ENCODE data around the gene OSCAR.
"Not testable (repeated sequence)": the region's sequence is repeated elsewhere in the genome, so short reads cannot be mapped to it uniquely, and the experiment has no call there.

The OSCAR gene

DNA sequence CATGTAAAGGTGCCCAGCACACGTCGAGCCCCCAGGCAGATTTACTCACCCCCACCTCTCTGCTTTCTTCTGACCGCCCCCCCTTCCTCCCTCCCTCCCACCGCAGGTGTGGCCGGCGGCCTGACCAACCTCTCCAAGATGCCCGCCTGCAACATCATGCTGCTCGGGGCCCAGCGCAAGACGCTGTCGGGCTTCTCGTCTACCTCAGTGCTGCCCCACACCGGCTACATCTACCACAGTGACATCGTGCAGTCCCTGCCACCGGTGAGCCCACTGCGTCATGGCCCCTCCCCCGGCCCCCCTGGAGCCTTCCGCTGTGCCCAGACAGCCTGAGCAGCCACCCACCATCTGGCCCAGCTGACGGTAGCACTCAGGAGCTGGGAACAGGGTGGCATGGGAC is 23.8 kb upstream of the OSCAR start:
- DNase-seq, result no peak

DNA sequence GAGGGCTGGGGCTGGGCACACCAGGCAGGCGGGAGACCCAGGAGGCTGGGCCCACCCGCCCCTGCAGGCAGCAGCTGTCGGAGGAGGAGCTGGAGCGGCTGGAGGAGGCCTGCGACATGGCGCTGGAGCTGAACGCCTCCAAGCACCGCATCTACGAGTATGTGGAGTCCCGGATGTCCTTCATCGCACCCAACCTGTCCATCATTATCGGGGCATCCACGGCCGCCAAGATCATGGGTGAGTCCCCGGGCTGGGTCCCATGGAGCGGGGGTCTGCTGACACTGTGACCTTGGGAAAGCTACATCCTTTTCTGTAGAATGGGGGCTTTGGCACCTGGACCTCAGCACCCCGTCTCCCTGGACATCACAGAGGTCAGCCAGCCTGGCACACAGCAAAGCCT is 23.1 kb upstream of the OSCAR start:
- DNase-seq, result no peak

DNA sequence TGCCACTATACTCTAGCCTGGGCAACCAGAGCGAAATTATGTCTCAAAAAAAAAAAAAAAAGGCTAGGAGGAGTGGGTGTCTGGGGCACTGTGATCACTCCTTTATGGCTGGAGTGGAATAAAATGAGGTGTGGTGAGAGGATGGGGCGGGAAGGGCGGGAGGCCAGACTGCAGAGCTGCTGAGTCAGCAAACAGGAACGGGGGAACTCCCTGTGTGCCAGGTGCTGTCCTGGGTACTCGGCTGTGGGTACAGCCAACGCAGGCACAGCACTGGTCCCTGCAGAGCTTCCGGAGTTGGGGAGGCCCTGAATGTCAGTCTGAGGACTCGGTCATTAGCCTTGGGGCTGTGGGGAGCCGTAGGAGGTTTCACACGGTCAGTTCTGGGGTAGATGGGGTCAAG is 20.7 kb upstream of the OSCAR start:
- DNase-seq, result no peak

GRCh38 chr19:54115109-54116063 is 14.8 kb upstream of the OSCAR start, which contains the start of the genes PRPF31 and TFPT:
Gene PRPF31 (plus strand): TSS chr19:54115754. CDS start chr19:54118279, 2,525 bp downstream.
Gene TFPT (minus strand): TSS chr19:54115657. CDS start chr19:54115269, 388 bp downstream.
- DNase-seq, result peak; percentile 97

- DNase-seq, result peak; percentile 77
Observed at GRCh38 chr19:54114340-54115108, 13.9 kb upstream of the OSCAR start.

DNA sequence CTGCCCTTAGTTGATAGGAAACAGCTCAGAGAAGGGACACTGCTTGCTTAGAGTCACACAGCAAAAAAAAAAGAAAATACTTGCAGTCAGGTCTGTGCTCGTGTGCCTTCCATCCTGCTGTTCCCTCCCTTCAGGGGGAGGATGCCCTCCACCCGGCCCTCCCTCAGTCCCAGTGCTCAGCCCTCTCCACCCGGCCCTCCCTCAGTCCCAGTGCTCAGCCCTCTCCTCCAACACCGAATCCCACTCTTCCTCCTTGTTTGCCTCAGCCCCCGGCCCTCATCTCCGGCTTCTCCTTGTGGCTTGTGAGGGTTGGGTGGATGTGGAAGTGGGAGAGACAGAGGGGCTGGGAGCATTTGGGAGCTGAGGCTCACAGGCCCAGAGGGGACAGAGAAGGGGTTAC is 9.0 kb upstream of the OSCAR start:
- DNase-seq, result no peak

GRCh38 chr19:54108496-54108895 is 7.9 kb upstream of the OSCAR start:
- DNase-seq, result no peak

DNA sequence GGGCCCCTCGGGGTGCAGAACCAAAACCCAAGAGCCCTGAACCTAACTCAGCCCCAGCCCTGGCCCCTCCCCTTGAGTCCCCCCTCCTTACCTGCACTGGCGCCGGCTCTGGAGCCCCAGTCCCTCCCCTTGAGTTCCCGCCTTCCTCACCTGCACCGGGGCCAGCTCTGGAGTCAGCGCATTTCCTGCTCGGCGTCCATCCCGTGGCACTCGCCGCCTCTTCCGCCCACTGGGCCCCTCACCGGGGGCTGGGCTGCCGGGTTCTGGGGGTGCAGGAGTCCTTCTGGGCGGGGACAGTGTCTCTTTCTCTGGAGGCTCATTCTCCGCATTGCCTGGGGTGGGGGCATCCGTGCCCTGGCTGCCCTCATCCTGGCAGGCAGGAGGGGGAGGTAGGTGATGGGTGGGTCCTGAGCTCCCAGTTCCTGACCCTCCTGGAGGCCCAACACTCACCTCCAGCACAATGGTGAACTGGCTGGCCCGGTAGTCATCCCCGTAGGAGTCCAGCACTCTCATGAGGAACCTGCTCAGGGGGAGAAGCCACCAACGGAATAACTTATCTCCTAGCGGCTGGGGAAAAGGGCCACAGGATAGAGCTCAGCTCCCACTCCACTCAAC is 7.4 kb upstream of the OSCAR start:
- DNase-seq, result no peak

DNA sequence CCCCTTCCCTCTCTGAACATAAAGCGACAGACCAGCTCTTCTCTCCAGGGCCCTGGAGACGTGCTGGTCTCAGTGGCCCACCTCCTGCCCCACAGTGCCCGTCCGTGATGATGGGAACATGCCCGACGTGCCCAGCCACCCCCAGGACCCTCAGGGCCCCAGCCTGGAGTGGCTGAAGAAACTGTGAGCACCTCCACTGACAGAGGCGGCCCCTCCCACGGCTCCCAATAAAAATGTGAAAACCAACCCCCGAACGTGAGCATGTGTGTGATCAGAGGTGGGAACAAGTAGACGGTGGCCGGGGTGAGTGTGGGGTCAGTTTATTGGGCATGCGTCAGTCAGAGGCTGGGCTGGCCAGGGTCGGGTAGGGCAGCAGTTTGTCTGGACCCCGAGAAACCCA is 6.1 kb upstream of the OSCAR start:
- no peak for DNase-seq

DNA sequence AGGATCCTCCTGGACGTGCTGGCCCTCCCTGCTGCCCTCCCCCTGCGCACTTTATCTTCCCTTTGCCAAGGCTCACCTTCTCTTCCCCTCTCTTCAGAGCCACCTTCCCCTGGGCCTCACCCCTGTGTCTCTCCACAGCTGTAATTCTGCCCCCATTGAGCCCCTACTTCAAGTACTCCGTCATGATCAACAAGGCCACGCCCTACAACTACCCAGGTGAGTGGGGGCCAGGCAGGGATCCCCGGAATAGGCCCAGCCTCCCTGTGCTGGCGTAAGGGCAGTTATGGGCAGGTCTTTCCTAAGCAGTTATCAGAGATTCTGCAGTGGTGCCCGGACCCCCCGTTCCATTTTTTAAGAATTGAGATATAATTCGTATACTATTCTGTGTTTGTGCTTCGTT is 5.2 kb upstream of the OSCAR start:
- no peak for DNase-seq

- no peak for DNase-seq
Observed at GRCh38 chr19:54104998-54105715, 4.6 kb upstream of the OSCAR start.

DNA sequence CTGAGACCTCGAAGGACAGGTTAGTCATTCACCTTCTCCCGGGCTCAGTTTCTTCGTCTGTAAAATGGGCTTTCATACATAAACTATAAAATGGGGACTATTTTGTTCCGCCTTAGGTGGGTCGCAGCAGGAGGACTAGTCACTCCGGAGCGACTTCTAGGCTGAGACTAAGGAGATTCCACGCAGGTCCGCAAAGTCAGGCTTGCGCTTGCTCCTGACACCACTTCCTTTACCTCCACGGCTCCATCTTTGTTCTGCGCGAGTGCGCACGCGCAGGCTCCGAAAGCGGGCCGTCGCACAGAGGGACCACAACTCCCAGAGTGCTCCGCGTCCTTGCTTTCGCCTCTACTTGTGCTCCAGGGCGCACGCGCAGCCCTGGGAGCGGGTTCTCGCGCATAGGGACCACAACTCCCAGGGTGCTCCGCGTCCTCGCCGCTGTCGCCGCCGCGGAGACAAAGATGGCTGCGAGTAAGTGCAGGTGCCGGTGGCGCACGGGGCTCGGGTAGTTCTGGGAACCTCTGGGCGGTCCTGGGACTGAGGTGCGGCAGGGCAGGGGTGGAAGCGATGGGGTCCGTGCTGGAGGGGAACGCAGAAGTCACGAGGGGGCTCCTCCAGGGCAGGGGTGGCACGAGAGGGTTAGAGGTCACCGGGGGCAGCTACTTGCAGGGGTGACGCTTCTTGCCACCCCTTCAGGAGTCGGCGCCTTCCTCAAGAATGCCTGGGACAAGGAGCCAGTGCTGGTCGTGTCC is 2.0 kb upstream of the OSCAR start, which contains the start of gene NDUFA3:
TSS of gene NDUFA3 (plus strand) at position 435 of the 749 bp plus-strand sequence. CDS start at position 459, 24 bp downstream.
- peak; percentile 98 for DNase-seq

- DNase-seq, result not testable (repeated sequence)
Observed at GRCh38 chr19:54099903-54100255, 724 bp downstream of the OSCAR start.

DNA sequence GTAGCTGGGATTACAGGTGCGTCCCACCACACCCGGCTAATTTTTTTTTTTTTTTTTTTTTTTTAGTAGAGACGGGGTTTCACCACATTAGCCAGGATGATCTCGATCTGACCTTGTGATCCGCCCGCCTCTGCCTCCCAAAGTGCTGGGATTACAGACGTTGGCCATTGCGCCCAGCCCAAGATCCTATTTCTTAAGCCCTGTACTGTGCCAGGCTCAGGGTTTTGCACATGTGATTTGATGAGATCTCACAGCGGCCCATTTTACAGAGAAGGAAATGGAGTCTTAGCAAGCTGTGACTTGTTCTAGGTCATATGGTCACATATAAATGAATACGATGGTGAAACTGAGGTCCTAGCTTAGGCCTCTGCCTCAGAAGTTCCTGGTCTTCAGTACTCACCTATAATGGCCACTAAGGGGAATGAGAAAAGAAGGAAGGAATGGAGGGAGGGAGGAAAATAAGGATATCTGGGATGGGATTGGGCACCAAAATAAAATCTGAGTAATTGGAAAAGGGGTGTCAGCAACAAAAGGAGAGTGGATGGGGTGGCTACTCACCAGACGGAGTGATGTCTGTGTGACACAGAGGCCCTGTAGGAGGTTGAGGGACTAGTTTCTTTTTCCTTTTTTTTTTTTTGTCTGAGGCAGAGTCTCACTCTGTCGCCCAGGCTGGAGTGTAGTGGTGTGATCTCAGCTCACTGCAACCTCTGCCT is 1.3 kb downstream of the OSCAR start:
- no peak for DNase-seq

DNA sequence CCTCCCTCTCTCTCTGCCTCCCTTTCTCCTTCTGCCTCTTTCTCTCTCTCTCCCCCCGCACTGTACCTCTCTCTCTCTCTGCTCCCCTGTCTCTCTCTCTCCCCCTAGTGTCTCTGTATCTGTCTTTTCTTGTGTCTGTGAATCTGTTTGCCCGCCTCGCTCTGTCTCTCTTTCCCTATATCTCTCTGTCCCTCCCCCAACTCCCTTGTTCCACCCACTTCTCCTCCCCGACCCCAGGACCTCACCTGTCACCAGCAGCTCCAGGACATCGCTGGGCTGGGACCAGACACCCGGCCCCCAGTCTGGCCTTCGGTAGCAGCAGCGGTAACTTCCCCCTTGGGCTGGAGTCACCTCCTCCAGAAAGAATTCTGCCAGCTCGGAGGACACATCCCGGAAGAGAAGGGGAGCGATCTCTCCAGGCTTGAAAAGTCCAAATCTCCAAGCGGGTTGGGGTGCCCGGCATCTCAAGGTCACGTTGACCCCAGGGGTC is 3.9 kb downstream of the OSCAR start:
- DNase-seq, result no peak

DNA sequence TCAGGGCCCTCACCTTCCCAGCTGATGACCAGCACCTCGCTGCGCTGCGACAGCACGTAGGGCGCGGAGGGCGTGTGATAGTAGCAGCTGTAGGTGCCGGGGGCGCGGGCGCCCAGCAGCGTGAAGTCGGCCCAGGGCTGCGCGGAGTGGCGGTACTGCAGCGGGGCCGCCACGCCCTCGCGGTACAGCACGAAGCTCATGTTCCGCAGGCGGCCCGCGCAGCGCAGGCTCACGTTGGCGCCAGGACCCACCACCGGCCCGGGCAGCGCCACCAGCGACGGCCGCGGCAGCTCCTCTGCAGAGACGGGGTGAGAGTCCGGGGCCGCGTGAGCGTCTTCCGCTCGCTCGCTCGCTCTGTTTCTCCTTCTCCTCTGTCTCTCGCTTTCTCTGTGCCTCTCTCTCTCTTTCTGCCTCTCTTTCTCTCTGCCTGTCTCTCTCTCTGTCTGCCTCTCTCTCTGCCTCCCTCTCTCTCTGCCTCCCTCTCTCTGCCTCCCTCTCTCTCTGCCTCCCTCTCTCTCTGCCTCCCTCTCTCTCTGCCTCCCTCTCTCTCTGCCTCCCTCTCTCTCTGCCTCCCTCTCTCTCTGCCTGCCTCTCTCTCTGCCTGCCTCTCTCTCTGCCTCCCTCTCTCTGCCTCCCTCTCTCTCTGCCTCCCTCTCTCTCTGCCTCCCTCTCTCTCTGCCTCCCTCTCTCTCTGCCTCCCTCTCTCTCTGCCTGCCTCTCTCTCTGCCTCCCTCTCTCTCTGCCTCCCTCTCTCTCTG is 4.6 kb downstream of the OSCAR start:
- DNase-seq, result peak; percentile 71

GRCh38 chr19:54095136-54095858 is 5.3 kb downstream of the OSCAR start:
- no peak for DNase-seq

GRCh38 chr19:54094426-54095000 is 6.1 kb downstream of the OSCAR start:
- DNase-seq, result no peak

DNA sequence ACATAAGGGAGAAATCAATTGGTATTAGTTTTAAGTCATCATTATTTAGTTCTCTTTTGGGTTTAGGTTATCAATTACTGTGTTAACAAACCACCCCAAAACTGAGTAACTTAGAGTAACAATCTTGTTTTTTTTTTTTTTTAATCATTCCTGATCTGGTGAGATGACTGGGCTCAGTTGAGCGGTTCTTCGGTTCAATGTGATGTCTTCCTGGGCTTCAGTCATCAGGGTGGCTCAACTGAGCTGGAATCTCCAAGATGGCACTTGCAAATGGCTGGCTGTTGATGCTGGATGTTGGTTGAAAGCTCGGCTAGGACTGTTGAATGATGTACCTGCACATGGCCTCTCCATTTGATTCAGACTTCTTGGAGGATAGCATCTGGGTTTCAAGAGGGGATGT is 16.2 kb downstream of the OSCAR start:
- DNase-seq, result no peak

Data from activated CD8-positive, alpha-beta memory T cell treated with anti-CD3 and anti-CD28 coated beads, Interleukin-2, amount 50 U/mL, for 48 hours (primary cell).